ENCODE results near the gene STUB1.
A peak's percentile ranks its signal among the peaks of the same experiment; 100 is the strongest.

STUB1 gene

GRCh38 chr16:698911-699671 is 18.9 kb downstream of the STUB1 start:
- DNase-seq, result no peak

DNA sequence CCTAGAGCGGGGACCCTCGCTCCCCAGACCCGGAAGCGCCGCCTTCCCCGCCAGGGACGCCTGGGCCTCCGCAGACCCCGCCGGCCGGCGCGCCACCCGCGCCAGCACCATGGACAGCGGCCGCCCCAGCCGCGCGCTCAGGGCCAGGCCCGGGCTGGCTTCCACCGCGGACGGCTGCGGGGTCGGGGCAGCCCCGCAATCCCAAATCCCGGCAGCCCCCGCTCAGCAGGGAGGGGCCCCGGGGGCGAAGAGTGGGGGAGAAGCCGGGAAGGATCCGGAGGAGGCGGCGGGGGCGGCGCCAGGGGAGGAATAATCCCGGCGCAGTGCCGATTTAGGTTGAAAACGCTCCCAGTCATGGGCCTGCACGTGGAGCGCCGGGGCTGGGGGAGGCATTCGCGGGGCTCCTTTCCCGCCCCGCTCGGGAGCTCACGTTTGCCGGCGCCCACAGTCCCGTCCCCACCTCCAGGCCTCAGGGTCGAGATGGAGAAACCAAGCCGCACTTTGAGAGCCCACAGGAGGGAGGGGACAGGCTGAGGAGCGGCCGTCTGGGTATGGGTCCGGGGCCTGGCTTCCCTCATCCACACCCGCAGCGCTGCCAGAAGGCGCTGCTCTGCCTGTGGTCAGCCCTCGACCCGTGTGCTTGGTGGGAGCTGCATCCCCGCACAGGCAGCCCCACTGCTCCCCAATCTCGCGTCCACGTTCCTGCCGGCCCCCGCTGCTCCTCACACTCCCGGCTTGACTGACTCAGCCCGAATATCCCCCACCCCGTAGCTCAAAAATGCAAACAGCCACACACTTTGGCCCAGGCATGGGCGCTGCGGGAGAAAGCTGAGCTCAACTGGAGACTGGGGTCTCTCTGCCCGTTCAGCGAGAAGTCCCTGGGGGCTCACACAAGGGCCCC is 20.7 kb downstream of the STUB1 start:
- no peak for DNase-seq

DNA sequence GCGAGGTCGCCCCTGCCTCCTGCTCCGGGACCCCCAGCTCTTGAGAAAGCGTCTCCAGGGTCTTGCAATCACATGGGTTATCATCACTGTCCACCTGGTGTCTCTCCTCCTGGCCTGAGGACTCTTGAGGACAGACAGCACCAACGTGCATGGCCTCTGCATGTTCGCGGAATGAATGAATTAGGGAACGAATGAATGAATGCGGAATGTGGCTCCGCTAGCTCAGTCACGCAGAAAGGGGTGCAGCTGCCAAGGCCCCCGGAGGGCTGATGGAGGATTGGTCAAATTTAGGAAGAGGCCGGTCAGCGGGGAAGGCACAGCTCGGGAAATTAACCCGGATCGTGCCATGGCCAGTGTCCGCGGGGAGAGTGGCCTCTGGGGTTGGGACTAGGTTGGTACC is 22.1 kb downstream of the STUB1 start:
- DNase-seq, result no peak

GRCh38 chr16:703406-703805 is 23.2 kb downstream of the STUB1 start:
- no peak for DNase-seq

DNA sequence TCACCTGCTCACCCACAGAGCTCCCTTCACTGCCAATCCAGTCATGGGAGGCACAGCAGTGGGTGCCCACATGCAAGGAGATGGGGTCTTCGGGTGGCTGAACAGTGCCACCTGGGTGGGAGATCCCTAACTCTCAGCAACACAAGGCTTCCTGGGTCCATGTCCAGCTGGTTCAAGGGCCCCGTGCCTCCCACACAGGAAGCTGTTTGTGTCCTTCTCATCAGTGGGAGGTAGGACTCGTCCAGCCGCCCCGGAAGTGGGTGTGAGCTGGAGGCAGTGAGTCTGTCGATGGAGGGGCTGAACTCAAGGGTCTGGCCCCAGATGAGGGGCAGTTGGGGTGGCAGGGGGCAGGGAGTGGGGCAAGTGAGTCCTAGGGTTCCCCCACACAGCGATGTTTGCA is 23.8 kb downstream of the STUB1 start:
- DNase-seq, result no peak

DNA sequence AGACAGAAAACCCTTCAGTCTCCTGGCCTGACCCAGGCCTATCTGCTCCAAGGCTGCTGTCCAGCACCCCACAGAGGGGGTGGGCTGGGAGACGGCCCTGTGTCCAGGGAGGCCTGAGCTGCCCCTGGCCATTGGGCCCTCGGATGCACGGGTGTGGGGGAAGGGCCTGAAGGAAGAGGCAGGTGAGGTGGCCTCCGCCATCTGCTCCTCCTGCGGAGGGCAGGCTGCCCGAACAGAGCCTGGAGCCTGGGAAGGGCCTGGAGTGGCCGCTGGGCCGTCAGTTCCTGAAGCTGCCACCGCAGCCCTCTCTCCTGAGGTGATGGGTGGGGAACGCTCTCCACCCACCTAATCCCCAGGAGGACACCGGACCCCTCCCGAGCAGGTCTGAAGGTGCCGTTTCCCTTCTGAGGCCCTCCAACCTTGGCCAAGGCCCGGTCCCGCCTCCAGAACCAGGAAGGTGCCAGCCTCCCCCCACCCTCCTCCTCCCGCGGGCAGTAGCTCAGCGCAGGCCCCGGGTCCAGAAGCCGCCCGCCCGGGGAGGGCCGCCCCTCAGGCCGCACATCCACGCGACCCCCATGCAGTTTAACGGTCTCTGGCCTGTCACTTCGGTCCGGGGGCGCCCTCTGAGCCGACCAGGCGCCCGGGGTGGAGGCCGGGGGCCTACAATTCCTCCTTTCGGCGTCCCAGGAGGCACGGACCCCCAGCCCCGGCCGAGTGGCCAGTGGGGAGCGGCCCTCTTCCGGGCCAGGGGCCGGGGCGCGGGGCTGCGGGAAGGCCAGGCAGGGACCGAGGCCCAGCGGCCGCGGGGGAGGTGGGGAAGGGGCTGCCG is 24.6 kb downstream of the STUB1 start:
- no peak for DNase-seq

DNA sequence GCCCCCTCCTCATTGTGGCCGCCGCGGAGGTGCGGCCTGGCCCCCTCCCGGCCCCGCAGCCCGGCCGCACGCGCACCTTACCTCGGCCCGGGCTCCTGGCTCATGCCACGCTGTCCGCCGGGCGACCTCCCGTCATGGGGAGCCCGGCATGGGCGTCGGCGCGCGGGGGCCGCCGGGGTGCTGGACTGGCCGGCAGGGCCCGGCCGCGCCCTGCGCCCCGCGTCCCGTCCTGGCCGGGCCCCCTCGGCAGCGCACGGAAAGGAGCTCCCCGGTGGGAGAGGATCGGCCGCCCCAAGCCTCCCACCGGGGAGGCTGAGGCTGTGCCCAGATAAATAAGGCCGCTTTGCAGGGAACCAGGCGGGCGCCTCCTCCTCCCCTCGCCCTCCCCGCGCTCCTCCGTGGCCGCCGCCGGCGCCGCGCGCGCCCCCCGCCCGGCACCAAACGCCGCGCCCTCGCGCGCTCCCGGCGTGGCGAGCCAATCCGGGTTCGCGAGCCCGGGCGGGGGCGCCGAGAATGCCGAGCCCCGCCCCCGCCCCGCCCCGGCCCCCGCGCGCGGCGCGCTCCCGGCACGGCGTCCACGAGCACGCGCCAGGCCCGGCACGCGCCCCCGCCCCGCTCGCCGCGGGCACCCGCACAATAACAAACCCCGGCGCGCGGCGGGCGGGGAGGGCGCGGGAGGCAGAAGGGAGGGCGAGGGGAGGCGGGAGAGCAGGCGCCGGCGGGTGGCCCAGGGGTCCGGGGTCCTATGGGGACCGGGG is 25.4 kb downstream of the STUB1 start, which contains the start of gene FBXL16:
FBXL16 (minus strand) TSS at position 371 of the 758 bp plus-strand sequence. CDS start 8,396 bp downstream, outside the sequence.
- DNase-seq, result no peak

DNA sequence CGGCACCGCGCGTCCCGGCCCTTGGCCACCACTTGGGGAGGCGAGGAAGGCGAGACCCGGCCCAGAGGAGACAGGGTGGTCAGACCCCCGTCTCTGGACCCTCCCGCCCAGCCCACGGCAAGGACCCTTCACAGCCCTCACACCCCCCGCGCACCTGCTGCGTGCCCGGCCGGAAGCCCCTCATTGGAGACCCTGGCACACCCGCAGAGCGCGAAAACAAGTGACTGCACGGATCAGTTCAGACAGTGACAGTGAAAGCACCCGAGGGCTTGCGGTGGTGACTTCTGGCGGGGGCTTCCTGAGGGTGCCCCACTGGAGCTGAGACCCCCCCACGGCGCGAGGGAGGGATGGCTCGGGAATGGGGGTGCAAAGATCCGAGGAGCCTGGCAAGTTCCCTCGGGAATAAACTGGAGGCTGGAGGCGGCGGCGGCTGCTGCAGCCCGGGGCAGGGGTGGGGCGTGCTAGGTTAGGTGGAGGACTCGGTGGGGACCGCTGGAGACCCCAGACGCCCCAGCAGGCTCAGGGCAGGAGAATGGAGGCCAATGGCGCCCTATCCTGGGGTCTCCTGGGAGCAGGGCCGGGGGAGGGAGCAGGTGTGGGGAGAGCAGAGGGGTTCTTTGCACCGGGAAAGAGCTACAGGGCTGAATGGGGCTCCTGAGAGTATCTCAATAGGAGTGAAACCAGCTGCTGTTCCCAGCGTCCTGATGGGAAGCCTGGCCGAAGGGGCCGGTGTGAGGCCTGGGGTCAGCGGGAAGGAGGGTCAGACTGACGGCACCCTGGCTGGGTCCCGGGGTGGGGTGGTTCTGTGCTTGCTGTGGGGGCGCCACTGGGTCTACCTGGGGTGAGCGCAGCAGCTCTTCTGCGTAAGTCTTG is 26.2 kb downstream of the STUB1 start:
- DNase-seq, result no peak

DNA sequence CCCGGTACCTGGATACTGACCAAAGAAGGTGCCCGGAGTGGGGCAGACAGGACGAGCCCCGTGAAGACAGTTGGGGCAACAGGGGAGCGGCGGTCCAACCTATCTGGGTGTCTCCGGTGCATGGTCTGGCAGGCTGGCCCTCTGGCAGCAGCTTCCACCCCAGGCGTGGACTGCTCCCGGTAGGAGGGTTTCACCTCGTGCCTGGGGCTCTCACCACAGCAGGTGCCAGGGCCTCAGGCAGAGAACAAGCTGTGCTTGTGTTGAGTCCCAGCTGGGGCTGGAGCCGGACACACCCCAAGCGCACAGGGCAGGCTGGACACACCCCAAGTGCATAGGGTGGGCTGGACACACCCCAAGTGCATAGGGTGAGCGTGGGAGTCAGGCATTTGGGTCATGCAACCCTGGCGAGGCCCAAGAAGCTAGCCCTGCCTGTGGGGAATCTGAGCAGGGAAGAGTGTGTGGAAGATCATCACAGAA is 26.9 kb downstream of the STUB1 start:
- no peak for DNase-seq

DNA sequence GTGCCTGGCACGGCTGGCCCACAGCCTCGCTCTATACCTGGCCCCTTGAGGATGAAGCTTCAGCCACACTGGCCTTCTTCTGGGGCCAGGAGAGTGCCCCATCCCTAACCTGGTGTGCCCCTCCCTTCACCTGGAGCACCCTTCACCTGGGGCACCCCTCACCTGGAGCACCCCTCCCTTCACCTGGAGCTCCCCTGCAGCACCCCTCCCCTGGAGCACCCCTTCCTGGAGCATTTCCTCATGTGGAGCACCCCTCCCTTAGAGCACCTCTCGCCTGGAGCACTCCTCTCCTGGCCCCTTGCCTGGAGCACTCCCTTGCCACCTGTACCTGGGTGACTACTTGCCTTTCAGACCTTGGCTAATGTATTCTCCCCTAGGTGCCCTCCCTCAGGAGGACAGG is 27.8 kb downstream of the STUB1 start:
- DNase-seq, result no peak

DNA sequence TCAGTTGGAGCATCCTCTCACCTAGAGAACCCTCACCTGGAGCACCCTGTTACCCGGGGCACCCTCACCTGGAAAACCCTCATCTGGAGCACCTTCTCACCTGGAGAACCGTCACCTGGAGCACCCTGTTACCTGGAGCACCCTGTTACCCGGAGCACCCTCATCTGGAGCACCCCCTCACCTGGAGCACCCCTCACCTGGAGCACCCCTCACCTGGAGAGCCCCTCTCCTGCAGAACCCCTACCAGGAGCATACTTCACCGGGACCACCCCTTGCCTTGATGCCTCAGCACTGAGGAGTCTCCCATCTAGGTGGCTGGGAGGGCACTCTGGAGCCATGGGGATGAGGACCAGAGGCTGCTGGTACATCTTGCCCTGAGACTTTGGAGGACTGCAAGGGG is 28.7 kb downstream of the STUB1 start:
- DNase-seq, result no peak

DNA sequence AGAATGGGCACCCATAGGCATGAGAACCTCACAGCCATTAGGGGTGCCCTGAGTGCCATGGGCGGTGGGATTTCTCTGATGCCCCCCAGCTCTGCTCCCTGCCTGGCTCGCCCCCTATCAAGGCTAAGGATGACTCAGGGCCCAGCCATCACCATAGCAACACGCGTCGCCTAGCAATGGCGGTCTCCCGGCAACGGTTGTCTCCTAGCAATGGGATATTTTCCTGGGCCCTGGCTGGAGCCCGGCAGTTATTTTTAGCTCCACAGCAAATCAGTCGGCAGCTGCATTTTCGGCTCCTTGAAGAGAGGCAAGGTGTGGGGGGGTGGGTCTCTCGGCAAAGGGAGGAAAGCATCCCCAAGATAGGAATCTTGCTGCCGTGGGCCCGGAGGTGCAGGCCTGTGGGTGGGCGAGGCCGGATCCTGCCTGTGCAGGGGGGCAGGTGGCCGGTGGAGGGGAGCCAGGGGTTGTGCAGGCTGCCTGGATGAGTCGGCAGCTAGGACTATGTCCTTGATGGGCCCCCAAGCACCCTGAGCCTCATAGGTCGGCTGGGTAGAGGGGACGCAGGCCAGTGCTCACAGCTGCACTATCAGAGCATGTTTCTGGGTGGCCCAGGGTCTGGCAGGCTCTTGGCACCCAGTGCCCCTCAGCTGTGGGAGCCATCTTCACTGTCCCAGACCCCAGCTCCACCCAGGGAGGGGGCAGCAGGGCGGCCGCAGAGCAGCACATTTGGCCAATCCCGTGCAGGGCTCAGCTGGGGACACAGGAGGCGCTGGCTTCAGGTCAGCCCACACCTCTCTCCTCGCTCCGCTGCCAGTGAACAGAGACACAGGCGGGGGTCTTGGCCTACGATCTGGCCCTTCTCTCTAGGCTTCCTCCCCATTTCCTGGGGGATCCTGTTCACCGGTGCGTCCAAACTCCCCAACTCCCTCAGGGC is 29.6 kb downstream of the STUB1 start:
- DNase-seq, result no peak

- DNase-seq, result no peak
Measured at GRCh38 chr16:710500-711075, 30.4 kb downstream of the STUB1 start.

GRCh38 chr16:711084-711483 is 30.9 kb downstream of the STUB1 start:
- no peak for DNase-seq

DNA sequence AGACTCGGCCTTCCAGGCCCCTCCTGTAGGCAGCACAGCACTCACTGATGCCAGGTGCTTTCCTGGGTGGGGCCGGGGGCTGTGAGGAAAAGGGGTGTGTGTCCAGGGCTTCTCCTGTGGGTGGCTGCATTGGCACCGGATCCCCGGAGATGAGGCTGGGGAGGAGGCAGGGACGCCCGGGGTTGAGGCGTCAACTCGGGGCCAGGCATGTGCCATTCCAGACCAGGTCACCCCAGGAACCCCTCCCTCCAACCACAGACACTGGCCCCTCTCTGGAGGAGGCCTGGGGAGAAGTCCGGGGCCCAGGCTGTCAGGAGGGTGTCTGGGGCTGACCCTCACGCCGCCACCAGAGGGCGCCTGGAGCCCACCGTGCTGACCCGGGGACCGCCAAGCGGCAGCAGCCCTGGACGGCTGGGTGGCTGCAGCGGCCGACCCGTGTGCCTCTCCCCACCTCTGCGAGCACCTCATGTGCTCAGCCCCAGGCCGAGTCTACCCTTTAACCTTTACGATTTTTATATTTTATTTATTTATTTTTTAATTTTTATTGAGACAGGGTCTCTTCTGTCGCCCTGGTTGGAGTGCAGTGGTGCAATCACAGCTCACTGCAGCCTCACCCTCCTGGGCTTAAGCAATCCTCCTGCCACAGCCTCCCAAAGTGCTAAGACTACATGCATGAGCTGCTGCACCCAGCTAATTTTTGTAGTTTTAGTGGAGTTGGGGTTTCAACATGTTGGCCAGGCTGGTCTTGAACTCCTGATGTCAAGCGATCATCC is 31.5 kb downstream of the STUB1 start:
- peak; percentile 63 for DNase-seq

GRCh38 chr16:712740-713250 is 32.6 kb downstream of the STUB1 start:
- peak; percentile 27 for DNase-seq

GRCh38 chr16:714079-714478 is 33.9 kb downstream of the STUB1 start:
- DNase-seq, result no peak

Data from CD4-positive, alpha-beta T cell treated with Interleukin-4 for 4 hours (primary cell).